Neural crest cell (in vitro differentiated cells): ENCODE results near the gene RAMP2. TPM values are rescaled to one million over a fixed set of nuclear protein-coding genes. Genes with fewer than 3 reads are reported as not detected.

ENCODE experiments used
- DNase-seq: peaks from one replicate; pipeline ENCODE4 v3.0.0; 2021; ENCODE audit warnings: low read depth, mixed read lengths, low spot score
- H3K27ac Mint-ChIP-seq: one replicate; pipeline ENCODE4 v1.8.0; 2021; ENCODE audit warnings: mild to moderate bottlenecking, mixed read lengths; ENCODE audit not compliant: unreplicated experiment
- H3K27me3 Mint-ChIP-seq: 2 replicates; pipeline ENCODE4 v1.8.0; 2021; ENCODE audit warnings: low read depth, mild to moderate bottlenecking, mixed read lengths
- H3K36me3 Mint-ChIP-seq: 2 replicates; pipeline ENCODE4 v1.8.0; 2021; ENCODE audit warnings: low read depth, mild to moderate bottlenecking, mixed read lengths
- H3K4me1 Mint-ChIP-seq: 2 replicates; pipeline ENCODE4 v1.8.0; 2021; ENCODE audit warnings: mixed read lengths
- H3K4me3 Mint-ChIP-seq: one replicate; pipeline ENCODE4 v1.8.0; 2021; ENCODE audit warnings: mild to moderate bottlenecking, mixed read lengths
- H3K9me3 Mint-ChIP-seq: 2 replicates; pipeline ENCODE4 v1.8.0; 2021; ENCODE audit warnings: mixed read lengths
- CTCF ChIP-seq: fragments of 200-600 bp; sonication (generic); conservative IDR thresholded peaks from 2 replicates; pipeline ENCODE4 v1.5.0; 2021; ENCODE audit warnings: antibody characterized with exemption, mild to moderate bottlenecking
- total RNA-seq: library from RNA; stranded (reverse); gene quantifications from 2 replicates; pipeline ENCODE4 v1.2.1, GENCODE V29; 2021

Gene RAMP2
- total RNA-seq, 1 donor from 2014 or later, result 7.9 TPM

GRCh38 chr17:42779936-42780850 lies 19.2 kb downstream of the RAMP2 start, which contains the start of gene WNK4:
Gene WNK4 (plus strand): TSS chr17:42780610. CDS start chr17:42780699, 89 bp downstream.
- no peak within 1 kb of the TSS for H3K27ac Mint-ChIP-seq
- peaks cover 50% of the 10 kb centered on the region for H3K27me3 Mint-ChIP-seq
- peak; percentile 13 for DNase-seq
- no peak for TF ChIP-seq CTCF
- H3K36me3 Mint-ChIP-seq, result no peaks in the 10 kb centered on the region
- H3K4me1 Mint-ChIP-seq, result peaks cover 12% of the 10 kb centered on the region
- H3K4me3 Mint-ChIP-seq, result peak within 1 kb of the TSS; percentile 77
- H3K9me3 Mint-ChIP-seq, result no peaks in the 10 kb centered on the region

GRCh38 chr17:42780851-42781638 lies 20.0 kb downstream of the RAMP2 start:
- Mint-ChIP-seq H3K27ac (no peak overlapping the region), H3K4me1 (peaks cover 12% of the 10 kb centered on the region), H3K27me3 (peaks cover 57% of the 10 kb centered on the region), H3K9me3 (no peaks in the 10 kb centered on the region), H3K4me3 (peak overlapping the region; percentile 77), H3K36me3 (no peaks in the 10 kb centered on the region)
- TF ChIP-seq CTCF, result no peak
- no peak for DNase-seq

GRCh38 chr17:42781639-42782165 lies 20.7 kb downstream of the RAMP2 start:
- H3K4me3 Mint-ChIP-seq, result peak overlapping the region; percentile 77
- peaks cover 12% of the 10 kb centered on the region for H3K4me1 Mint-ChIP-seq
- no peaks in the 10 kb centered on the region for H3K9me3 Mint-ChIP-seq
- H3K27me3 Mint-ChIP-seq, result peaks cover 63% of the 10 kb centered on the region
- no peak for TF ChIP-seq CTCF
- no peak for DNase-seq
- no peaks in the 10 kb centered on the region for H3K36me3 Mint-ChIP-seq
- H3K27ac Mint-ChIP-seq, result no peak overlapping the region

- H3K4me1 Mint-ChIP-seq, result peaks cover 12% of the 10 kb centered on the region
- H3K27ac Mint-ChIP-seq, result no peak overlapping the region
- no peak for TF ChIP-seq CTCF
- H3K9me3 Mint-ChIP-seq, result no peaks in the 10 kb centered on the region
- H3K4me3 Mint-ChIP-seq, result peak overlapping the region; percentile 47
- no peak for DNase-seq
- no peaks in the 10 kb centered on the region for H3K36me3 Mint-ChIP-seq
- peaks cover 68% of the 10 kb centered on the region for H3K27me3 Mint-ChIP-seq
Measured at GRCh38 chr17:42782166-42783061, 21.4 kb downstream of the RAMP2 start.
